ENCODE measurements around the gene SLC17A8.
"Not testable (repeated sequence)": the region's sequence is repeated elsewhere in the genome, so short reads cannot be mapped to it uniquely, and the experiment has no call there.

Gene SLC17A8

GRCh38 chr12:100422646-100423045 lies 65.8 kb downstream of the SLC17A8 start:
- Histone ChIP-seq H3K4me1 (ENCODE audit: control insufficient read depth, insufficient read depth, low read length, unreplicated experiment) (peaks cover 5% of the 10 kb centered on the region), H3K4me3 (ENCODE audit: low read depth, low read length) (no peak overlapping the region), H2AFZ (ENCODE audit: low read length, unreplicated experiment) (no peak overlapping the region), H3K36me3 (ENCODE audit: insufficient read depth, low read length) (no peaks in the 10 kb centered on the region), H3K27me3 (ENCODE audit: insufficient read depth, low read length) (peaks cover 40% of the 10 kb centered on the region), H3K79me2 (ENCODE audit: control insufficient read depth, insufficient read depth, low read length, unreplicated experiment) (no peaks in the 10 kb centered on the region), H3K27ac (ENCODE audit: low read depth, low read length) (no peak overlapping the region)

GRCh38 chr12:100426145-100426544 lies 69.3 kb downstream of the SLC17A8 start:
- 0 out of 2 replicates have a peak, but pooled peaks cover 15% of the 10 kb centered on the region for H3K27me3 ChIP-seq (ENCODE audit: insufficient read depth, low read length)
- peaks cover 5% of the 10 kb centered on the region for H3K4me1 ChIP-seq (ENCODE audit: control insufficient read depth, insufficient read depth, low read length, unreplicated experiment)
- H3K4me3 ChIP-seq (ENCODE audit: low read depth, low read length) = no peak overlapping the region
- no peaks in the 10 kb centered on the region for H3K79me2 ChIP-seq (ENCODE audit: control insufficient read depth, insufficient read depth, low read length, unreplicated experiment)
- H2AFZ ChIP-seq (ENCODE audit: low read length, unreplicated experiment) = no peak overlapping the region
- no peak overlapping the region for H3K27ac ChIP-seq (ENCODE audit: low read depth, low read length)
- H3K36me3 ChIP-seq (ENCODE audit: insufficient read depth, low read length) = no peaks in the 10 kb centered on the region

GRCh38 chr12:100427078-100427477 lies 70.2 kb downstream of the SLC17A8 start:
- Histone ChIP-seq H3K27me3 (ENCODE audit: insufficient read depth, low read length) (0 out of 2 replicates have a peak, but pooled peaks cover 11% of the 10 kb centered on the region), H3K79me2 (ENCODE audit: control insufficient read depth, insufficient read depth, low read length, unreplicated experiment) (no peaks in the 10 kb centered on the region), H3K27ac (ENCODE audit: low read depth, low read length) (no peak overlapping the region), H3K4me3 (ENCODE audit: low read depth, low read length) (no peak overlapping the region), H2AFZ (ENCODE audit: low read length, unreplicated experiment) (no peak overlapping the region), H3K4me1 (ENCODE audit: control insufficient read depth, insufficient read depth, low read length, unreplicated experiment) (peaks cover 5% of the 10 kb centered on the region), H3K36me3 (ENCODE audit: insufficient read depth, low read length) (no peaks in the 10 kb centered on the region)

DNA sequence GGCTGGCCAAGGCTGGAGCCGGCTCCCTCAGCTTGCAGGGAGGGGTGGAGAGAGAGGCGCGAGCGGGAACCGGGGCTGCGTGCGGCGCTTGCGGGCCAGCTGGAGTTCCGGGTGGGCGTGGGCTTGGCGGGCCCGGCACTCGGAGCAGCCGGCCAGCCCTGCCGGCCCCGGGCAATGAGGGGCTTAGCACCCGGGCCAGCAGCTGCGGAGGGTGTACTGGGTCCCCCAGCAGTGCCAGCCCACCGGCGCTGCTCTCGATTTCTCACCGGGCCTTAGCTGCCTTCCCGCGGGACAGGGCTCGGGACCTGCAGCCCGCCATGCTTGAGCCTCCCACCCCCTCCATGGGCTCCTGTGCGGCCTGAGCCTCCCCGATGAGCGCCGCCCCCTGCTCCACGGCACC lies 73.4 kb downstream of the SLC17A8 start:
- not testable (repeated sequence) for H3K27ac ChIP-seq (ENCODE audit: low read depth, low read length); H3K79me2 ChIP-seq (ENCODE audit: control insufficient read depth, insufficient read depth, low read length, unreplicated experiment); H3K4me1 ChIP-seq (ENCODE audit: control insufficient read depth, insufficient read depth, low read length, unreplicated experiment); H3K36me3 ChIP-seq (ENCODE audit: insufficient read depth, low read length); H3K27me3 ChIP-seq (ENCODE audit: insufficient read depth, low read length); H2AFZ ChIP-seq (ENCODE audit: low read length, unreplicated experiment); H3K4me3 ChIP-seq (ENCODE audit: low read depth, low read length)

DNA sequence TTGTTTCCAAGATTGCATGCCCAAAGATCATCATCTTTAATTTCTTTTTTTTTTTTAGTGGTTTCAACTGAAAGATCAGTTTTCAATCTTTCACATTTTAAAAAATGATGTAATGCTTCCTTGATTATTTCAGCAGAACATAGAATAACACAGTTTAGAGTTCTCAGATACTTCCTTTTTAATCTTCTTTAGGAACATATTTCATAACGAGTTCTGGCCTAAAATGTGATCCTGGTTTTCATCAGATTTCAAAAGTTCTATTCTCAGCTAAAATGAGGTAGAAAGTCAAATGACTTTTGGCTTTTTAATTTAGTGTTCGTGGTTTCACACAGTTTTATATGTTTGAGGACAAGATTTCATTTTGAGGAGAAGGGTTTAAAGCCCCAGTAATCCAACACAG lies 76.8 kb downstream of the SLC17A8 start:
- no peaks in the 10 kb centered on the region for H3K79me2 ChIP-seq (ENCODE audit: control insufficient read depth, insufficient read depth, low read length, unreplicated experiment)

DNA sequence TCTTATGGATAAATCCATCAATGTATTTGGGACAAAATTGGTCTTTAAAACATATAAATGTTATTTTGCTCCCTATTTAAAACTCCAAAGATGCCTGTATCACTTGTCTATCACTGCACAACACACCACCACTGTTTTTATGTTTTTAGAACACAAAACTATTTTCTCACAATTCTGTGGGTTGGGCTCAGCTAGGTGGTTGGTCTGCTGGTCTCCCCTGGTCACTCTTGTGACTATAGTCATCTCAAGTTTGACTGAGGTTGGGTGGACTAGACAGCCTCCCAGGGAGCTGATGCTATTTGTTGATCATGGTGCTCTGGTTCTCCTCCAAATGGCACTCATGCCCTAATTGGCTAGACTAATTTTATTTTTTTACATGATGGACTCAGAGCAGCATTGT lies 77.3 kb downstream of the SLC17A8 start:
- Histone ChIP-seq H3K27me3 (ENCODE audit: insufficient read depth, low read length) (no peaks in the 10 kb centered on the region), H3K27ac (ENCODE audit: low read depth, low read length) (no peak overlapping the region), H3K79me2 (ENCODE audit: control insufficient read depth, insufficient read depth, low read length, unreplicated experiment) (no peaks in the 10 kb centered on the region), H3K36me3 (ENCODE audit: insufficient read depth, low read length) (no peaks in the 10 kb centered on the region), H2AFZ (ENCODE audit: low read length, unreplicated experiment) (no peak overlapping the region), H3K4me3 (ENCODE audit: low read depth, low read length) (no peak overlapping the region), H3K4me1 (ENCODE audit: control insufficient read depth, insufficient read depth, low read length, unreplicated experiment) (no peaks in the 10 kb centered on the region)

More for the DNA sequence above, 76.8 kb downstream of the SLC17A8 start:
- Histone ChIP-seq H3K4me1 (ENCODE audit: control insufficient read depth, insufficient read depth, low read length, unreplicated experiment) (no peaks in the 10 kb centered on the region), H3K4me3 (ENCODE audit: low read depth, low read length) (no peak overlapping the region), H3K27me3 (ENCODE audit: insufficient read depth, low read length) (no peaks in the 10 kb centered on the region), H3K36me3 (ENCODE audit: insufficient read depth, low read length) (no peaks in the 10 kb centered on the region), H3K27ac (ENCODE audit: low read depth, low read length) (no peak overlapping the region), H2AFZ (ENCODE audit: low read length, unreplicated experiment) (no peak overlapping the region)

- Histone ChIP-seq H3K27me3 (ENCODE audit: insufficient read depth, low read length) (peaks cover 9% of the 10 kb centered on the region), H3K4me3 (ENCODE audit: low read depth, low read length) (no peak overlapping the region), H3K36me3 (ENCODE audit: insufficient read depth, low read length) (no peaks in the 10 kb centered on the region), H3K27ac (ENCODE audit: low read depth, low read length) (no peak overlapping the region), H3K79me2 (ENCODE audit: control insufficient read depth, insufficient read depth, low read length, unreplicated experiment) (no peaks in the 10 kb centered on the region), H3K4me1 (ENCODE audit: control insufficient read depth, insufficient read depth, low read length, unreplicated experiment) (no peaks in the 10 kb centered on the region), H2AFZ (ENCODE audit: low read length, unreplicated experiment) (no peak overlapping the region)
Observed at GRCh38 chr12:100435957-100436356, 79.1 kb downstream of the SLC17A8 start.

- Histone ChIP-seq H3K27ac (ENCODE audit: low read depth, low read length) (no peak overlapping the region), H3K4me3 (ENCODE audit: low read depth, low read length) (no peak overlapping the region), H3K36me3 (ENCODE audit: insufficient read depth, low read length) (no peaks in the 10 kb centered on the region), H3K4me1 (ENCODE audit: control insufficient read depth, insufficient read depth, low read length, unreplicated experiment) (no peaks in the 10 kb centered on the region), H2AFZ (ENCODE audit: low read length, unreplicated experiment) (no peak overlapping the region), H3K79me2 (ENCODE audit: control insufficient read depth, insufficient read depth, low read length, unreplicated experiment) (no peaks in the 10 kb centered on the region), H3K27me3 (ENCODE audit: insufficient read depth, low read length) (peaks cover 16% of the 10 kb centered on the region)
Observed at GRCh38 chr12:100437038-100437841, 80.4 kb downstream of the SLC17A8 start.

GRCh38 chr12:100439797-100440196 lies 82.9 kb downstream of the SLC17A8 start:
- H3K79me2 ChIP-seq (ENCODE audit: control insufficient read depth, insufficient read depth, low read length, unreplicated experiment) = no peaks in the 10 kb centered on the region
- peaks cover 22% of the 10 kb centered on the region for H3K27me3 ChIP-seq (ENCODE audit: insufficient read depth, low read length)
- H2AFZ ChIP-seq (ENCODE audit: low read length, unreplicated experiment) = no peak overlapping the region
- no peaks in the 10 kb centered on the region for H3K4me1 ChIP-seq (ENCODE audit: control insufficient read depth, insufficient read depth, low read length, unreplicated experiment)
- no peaks in the 10 kb centered on the region for H3K36me3 ChIP-seq (ENCODE audit: insufficient read depth, low read length)
- no peak overlapping the region for H3K27ac ChIP-seq (ENCODE audit: low read depth, low read length)
- no peak overlapping the region for H3K4me3 ChIP-seq (ENCODE audit: low read depth, low read length)

- no peak overlapping the region for H3K27ac ChIP-seq (ENCODE audit: low read depth, low read length)
- H2AFZ ChIP-seq (ENCODE audit: low read length, unreplicated experiment) = no peak overlapping the region
- H3K36me3 ChIP-seq (ENCODE audit: insufficient read depth, low read length) = no peaks in the 10 kb centered on the region
Observed at GRCh38 chr12:100442403-100442802, 85.5 kb downstream of the SLC17A8 start.

GRCh38 chr12:100443434-100443833 lies 86.6 kb downstream of the SLC17A8 start:
- Histone ChIP-seq H3K4me1 (ENCODE audit: control insufficient read depth, insufficient read depth, low read length, unreplicated experiment) (no peaks in the 10 kb centered on the region), H3K27me3 (ENCODE audit: insufficient read depth, low read length) (peaks cover 43% of the 10 kb centered on the region), H2AFZ (ENCODE audit: low read length, unreplicated experiment) (no peak overlapping the region)

More at GRCh38 chr12:100442403-100442802, 85.5 kb downstream of the SLC17A8 start:
- no peak overlapping the region for H3K4me3 ChIP-seq (ENCODE audit: low read depth, low read length)
- H3K27me3 ChIP-seq (ENCODE audit: insufficient read depth, low read length) = peaks cover 33% of the 10 kb centered on the region
- H3K4me1 ChIP-seq (ENCODE audit: control insufficient read depth, insufficient read depth, low read length, unreplicated experiment) = no peaks in the 10 kb centered on the region
- H3K79me2 ChIP-seq (ENCODE audit: control insufficient read depth, insufficient read depth, low read length, unreplicated experiment) = no peaks in the 10 kb centered on the region

More at GRCh38 chr12:100443434-100443833, 86.6 kb downstream of the SLC17A8 start:
- H3K27ac ChIP-seq (ENCODE audit: low read depth, low read length) = no peak overlapping the region
- H3K36me3 ChIP-seq (ENCODE audit: insufficient read depth, low read length) = no peaks in the 10 kb centered on the region
- H3K79me2 ChIP-seq (ENCODE audit: control insufficient read depth, insufficient read depth, low read length, unreplicated experiment) = no peaks in the 10 kb centered on the region
- no peak overlapping the region for H3K4me3 ChIP-seq (ENCODE audit: low read depth, low read length)

Data from ACC112 (cell line).